ENCODE data around the gene ZMYND8. TPM values are rescaled to one million over a fixed set of nuclear protein-coding genes. Genes with fewer than 3 reads are reported as not detected.
"Not testable (repeated sequence)": the region's sequence is repeated elsewhere in the genome, so short reads cannot be mapped to it uniquely, and the experiment has no call there.

ZMYND8 gene
- total RNA-seq, 1 donor = 18.7 TPM

DNA sequence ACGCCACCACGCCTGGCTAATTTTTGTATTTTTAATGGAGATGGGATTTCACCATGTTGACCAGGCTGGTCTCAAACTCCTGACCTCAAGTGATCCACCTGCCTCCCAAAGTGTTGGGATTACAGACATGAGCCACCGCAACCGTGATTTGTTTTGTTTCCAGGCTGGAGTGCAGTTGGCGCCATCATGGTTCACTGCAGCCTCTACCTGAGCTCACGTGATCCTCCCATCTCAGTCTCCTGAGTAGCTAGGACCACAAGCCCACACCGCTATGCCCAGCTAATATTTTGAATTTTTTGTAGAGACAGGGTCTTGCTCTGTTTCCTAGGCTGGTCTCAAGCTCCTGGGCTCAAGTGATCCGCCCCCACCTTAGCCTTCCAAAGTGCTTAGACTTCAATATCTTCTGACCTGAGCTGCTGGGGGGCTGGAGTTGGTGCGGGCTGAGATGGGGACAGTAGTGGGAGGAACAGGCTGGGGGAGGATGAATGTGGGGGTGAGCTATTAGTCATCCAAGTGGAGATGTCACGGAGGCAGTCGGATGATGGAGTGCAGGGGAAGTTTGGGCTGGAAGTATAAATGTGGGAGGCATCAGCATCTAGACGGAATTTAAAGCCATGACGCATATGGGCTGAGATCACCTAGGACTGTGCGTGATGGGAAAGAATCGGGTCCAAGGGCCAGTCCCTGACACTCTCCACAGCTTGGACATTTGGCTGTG lies 23.1 kb upstream of the ZMYND8 start:
- no peak overlapping the region for H3K4me3 ChIP-seq (ENCODE audit: low read length)
- peaks cover 8% of the 10 kb centered on the region for H3K4me1 ChIP-seq (ENCODE audit: insufficient read depth, low read length)
- H3K27me3 ChIP-seq (ENCODE audit: insufficient read depth, low read length) = no peaks in the 10 kb centered on the region
- H3K9me3 ChIP-seq (ENCODE audit: low read depth, low read length) = no peaks in the 10 kb centered on the region

GRCh38 chr20:47377122-47377722 lies 20.7 kb upstream of the ZMYND8 start:
- Histone ChIP-seq H3K4me3 (ENCODE audit: low read length) (no peak overlapping the region), H3K4me1 (ENCODE audit: insufficient read depth, low read length) (no peaks in the 10 kb centered on the region), H3K27me3 (ENCODE audit: insufficient read depth, low read length) (no peaks in the 10 kb centered on the region), H3K9me3 (ENCODE audit: low read depth, low read length) (no peaks in the 10 kb centered on the region)

DNA sequence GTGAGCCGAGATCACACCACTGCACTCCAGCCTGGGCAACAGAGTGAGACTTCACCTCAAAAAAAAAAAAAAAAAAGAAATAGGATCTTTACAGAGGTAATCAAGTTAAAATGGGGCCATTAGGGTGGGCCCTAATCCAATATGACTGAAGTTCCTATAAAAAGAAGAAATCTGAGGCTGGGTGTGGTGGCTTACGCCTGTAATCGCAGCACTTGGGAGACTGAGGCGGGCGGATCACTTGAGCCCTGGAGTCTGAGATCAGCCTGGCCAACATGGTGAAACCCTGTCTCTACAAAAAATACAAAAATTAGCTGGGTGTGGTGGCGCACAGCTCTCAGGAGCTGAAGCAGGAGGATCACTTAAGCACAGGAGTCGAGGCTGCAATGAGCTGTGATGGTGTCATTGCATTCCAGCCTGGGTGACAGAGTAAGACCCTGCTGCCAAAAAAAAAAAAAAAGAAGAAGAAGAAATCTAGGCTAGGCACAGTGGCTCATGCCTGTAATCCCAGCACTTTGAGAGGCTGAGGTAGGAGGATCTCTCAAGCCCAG lies 19.7 kb upstream of the ZMYND8 start:
- not testable (repeated sequence) for H3K27me3 ChIP-seq (ENCODE audit: insufficient read depth, low read length); H3K4me3 ChIP-seq (ENCODE audit: low read length); H3K9me3 ChIP-seq (ENCODE audit: low read depth, low read length); H3K4me1 ChIP-seq (ENCODE audit: insufficient read depth, low read length)

- H3K9me3 ChIP-seq (ENCODE audit: low read depth, low read length); H3K4me3 ChIP-seq (ENCODE audit: low read length); H3K4me1 ChIP-seq (ENCODE audit: insufficient read depth, low read length); H3K27me3 ChIP-seq (ENCODE audit: insufficient read depth, low read length): not testable (repeated sequence)
Observed at GRCh38 chr20:47374121-47374520, 17.6 kb upstream of the ZMYND8 start.

- Histone ChIP-seq H3K9me3 (ENCODE audit: low read depth, low read length) (no peaks in the 10 kb centered on the region), H3K27me3 (ENCODE audit: insufficient read depth, low read length) (no peaks in the 10 kb centered on the region), H3K4me1 (ENCODE audit: insufficient read depth, low read length) (no peaks in the 10 kb centered on the region), H3K4me3 (ENCODE audit: low read length) (no peak overlapping the region)
Observed at GRCh38 chr20:47373206-47373733, 16.8 kb upstream of the ZMYND8 start.

DNA sequence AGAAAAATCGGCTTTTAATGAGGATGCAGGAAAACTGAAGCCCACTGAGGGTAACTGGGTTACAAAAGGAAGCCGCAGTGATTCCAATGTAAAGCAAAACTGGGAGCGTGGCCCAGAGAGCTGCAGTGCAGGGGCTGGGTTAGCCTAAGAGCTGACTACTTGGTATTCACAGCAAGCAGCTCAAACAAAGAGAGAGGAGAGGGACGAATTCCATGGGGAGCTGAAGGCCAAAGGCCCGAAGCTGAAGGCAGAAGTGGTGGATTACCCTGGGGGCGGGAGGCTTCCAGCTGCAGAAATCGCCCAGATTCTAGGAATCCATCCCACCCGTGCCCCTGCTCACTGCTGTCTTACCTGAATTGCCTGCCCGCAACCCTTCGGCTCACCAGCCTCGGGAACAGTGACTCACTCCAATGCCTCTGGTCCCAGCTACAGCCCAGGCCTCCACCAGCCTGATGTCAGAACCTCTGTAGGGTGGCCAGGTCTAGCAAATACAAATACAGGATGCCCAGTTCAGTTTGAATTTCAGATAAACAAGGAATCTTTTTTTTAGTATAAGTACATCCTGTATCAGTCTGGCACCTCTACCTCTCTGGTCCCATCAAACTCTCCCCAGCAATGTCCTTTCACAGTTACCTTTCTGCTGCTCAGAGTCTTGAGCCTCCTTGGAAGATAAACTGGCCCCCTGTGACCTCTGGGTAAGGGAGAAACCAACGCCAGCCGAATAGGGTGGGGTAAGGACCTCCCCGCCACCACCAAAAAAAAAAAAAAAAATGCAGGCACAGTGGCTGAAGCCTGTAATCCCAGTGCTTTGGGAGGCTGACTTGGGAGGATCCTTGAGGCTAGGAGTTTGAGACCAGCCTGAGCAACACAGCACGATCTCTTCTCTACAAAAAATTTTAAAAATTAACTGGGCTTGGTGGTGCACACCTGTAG lies 14.6 kb upstream of the ZMYND8 start:
- Histone ChIP-seq H3K4me1 (ENCODE audit: insufficient read depth, low read length) (no peaks in the 10 kb centered on the region), H3K9me3 (ENCODE audit: low read depth, low read length) (no peaks in the 10 kb centered on the region), H3K4me3 (ENCODE audit: low read length) (no peak overlapping the region), H3K27me3 (ENCODE audit: insufficient read depth, low read length) (no peaks in the 10 kb centered on the region)

- Histone ChIP-seq H3K27me3 (ENCODE audit: insufficient read depth, low read length) (no peaks in the 10 kb centered on the region), H3K9me3 (ENCODE audit: low read depth, low read length) (no peaks in the 10 kb centered on the region), H3K4me3 (ENCODE audit: low read length) (no peak overlapping the region), H3K4me1 (ENCODE audit: insufficient read depth, low read length) (peaks cover 2% of the 10 kb centered on the region)
Observed at GRCh38 chr20:47370214-47370613, 13.7 kb upstream of the ZMYND8 start.

DNA sequence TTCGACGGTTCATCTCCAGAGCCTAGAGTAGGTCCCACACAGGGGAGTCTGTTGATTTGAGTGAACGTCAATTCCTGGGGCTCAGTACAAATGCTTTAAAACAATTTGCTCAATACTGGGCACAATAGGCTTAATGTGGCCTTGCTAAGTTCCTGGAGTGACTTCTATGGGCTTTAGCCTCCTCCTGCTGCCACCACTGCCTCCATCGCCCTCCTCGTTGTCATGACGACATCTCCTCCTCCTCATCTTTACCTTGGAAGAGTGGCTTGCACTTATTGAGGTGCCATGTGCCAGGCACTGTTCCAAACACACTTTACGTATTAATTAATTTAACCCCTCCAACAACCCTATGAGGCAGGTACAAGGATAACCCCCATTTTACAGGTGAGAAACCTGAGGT lies 11.8 kb upstream of the ZMYND8 start:
- peaks cover 5% of the 10 kb centered on the region for H3K4me1 ChIP-seq (ENCODE audit: insufficient read depth, low read length)
- H3K4me3 ChIP-seq (ENCODE audit: low read length) = no peak overlapping the region
- no peaks in the 10 kb centered on the region for H3K27me3 ChIP-seq (ENCODE audit: insufficient read depth, low read length)
- H3K9me3 ChIP-seq (ENCODE audit: low read depth, low read length) = no peaks in the 10 kb centered on the region

DNA sequence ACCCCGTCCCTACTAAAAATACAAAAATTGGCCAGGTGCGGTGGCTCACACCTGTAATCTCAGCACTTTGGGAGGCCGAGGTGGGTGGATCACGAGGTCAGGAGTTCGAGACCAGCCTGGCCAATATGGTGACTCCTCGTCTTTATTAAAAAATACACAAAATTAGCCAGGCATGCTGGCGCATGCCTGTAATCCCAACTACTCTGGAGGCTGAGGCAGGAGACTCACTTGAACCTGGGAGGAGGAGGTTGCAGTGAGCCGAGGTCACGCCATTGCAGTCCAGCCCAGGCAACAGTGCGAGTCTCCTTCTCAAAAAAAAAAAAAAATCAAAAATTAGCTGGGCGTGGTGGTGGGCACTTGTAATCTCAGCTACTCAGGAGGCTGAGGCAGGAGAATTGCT lies 9.8 kb upstream of the ZMYND8 start:
- H3K27me3 ChIP-seq (ENCODE audit: insufficient read depth, low read length); H3K9me3 ChIP-seq (ENCODE audit: low read depth, low read length); H3K4me3 ChIP-seq (ENCODE audit: low read length): not testable (repeated sequence)
- peaks cover 15% of the 10 kb centered on the region for H3K4me1 ChIP-seq (ENCODE audit: insufficient read depth, low read length)

DNA sequence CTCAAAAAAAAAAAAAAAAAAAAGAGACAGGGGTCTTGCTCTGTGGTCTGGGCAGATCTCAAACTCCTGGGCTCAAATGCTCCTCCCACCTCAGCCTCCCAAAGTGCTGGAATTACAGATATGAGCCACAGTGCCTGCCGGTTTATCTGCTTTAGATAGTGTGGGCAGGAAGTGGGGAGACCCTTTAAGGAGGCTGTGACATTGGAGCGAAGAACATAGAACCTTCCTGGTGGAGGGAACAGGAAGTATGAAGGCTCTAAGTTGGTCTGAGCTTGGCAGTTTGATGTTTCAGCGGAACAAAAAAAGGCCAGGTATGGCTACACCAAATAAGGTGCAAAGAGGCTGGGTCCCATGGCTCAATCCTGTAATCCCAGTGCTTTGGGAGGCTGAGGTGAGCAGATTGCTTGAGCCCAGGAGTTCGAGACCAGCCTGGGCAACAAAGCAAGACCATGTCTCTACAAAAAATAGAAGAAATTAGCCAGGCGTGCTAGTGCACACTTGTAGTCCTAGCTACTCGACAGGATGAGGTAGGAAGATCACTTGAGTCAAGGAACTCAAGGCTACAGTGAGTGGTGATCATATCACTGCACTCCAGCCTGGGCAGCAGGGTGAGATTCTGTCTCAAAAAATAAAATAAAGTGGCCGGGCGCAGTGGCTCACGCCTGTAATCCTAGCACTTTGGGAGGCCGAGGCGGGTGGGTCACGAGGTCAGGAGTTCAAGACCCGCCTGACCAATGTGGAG lies 8.7 kb upstream of the ZMYND8 start:
- peaks cover 26% of the 10 kb centered on the region for H3K4me1 ChIP-seq (ENCODE audit: insufficient read depth, low read length)
- H3K9me3 ChIP-seq (ENCODE audit: low read depth, low read length) = no peaks in the 10 kb centered on the region
- H3K4me3 ChIP-seq (ENCODE audit: low read length) = no peak overlapping the region
- no peaks in the 10 kb centered on the region for H3K27me3 ChIP-seq (ENCODE audit: insufficient read depth, low read length)

DNA sequence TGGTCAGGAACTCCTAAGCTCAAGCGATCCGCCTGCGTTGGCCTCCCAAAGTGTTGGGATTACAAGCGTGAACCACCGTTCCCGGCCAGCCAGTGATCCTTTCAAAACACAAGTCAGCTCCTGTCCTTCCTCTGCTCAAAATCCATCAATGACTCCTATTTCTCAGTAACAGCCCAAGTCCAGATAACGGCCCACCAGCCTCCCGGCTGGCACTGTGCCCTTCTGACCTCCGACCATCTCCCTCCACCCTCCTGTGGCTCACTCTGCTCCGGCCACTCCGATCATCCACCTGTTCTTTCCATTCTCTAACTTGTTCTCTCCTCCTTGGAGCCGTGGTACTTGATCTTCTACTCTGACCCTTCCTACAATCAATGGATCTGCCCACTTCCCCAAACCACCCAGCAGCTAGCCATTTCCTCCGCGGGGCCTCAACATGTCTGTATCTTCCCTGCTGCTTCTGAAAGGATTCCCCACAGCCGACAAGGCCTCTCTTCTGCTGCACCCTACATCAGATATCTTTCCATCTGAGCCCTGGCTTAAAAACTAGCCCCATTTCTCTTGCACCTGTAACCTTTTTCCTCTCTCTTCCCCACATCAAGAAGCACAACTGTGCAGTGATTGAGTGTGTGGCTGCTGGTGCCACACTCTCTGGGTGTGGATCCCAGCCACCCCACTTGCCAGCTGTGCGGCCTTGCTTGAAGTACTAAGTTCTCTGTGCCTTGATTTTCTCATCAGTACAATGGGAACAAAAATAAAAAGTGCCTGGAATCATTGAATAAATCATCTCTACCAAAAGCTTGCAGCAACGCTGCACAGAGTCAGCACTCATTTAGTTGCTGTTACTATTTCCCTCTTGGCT lies 6.1 kb upstream of the ZMYND8 start:
- no peak overlapping the region for H3K4me3 ChIP-seq (ENCODE audit: low read length)
- H3K4me1 ChIP-seq (ENCODE audit: insufficient read depth, low read length) = peaks cover 52% of the 10 kb centered on the region
- H3K9me3 ChIP-seq (ENCODE audit: low read depth, low read length) = no peaks in the 10 kb centered on the region
- H3K27me3 ChIP-seq (ENCODE audit: insufficient read depth, low read length) = no peaks in the 10 kb centered on the region

- H3K27me3 ChIP-seq (ENCODE audit: insufficient read depth, low read length) = no peaks in the 10 kb centered on the region
- no peak overlapping the region for H3K4me3 ChIP-seq (ENCODE audit: low read length)
- H3K4me1 ChIP-seq (ENCODE audit: insufficient read depth, low read length) = peaks cover 65% of the 10 kb centered on the region
- H3K9me3 ChIP-seq (ENCODE audit: low read depth, low read length) = no peaks in the 10 kb centered on the region
Observed at GRCh38 chr20:47361057-47361915, 4.8 kb upstream of the ZMYND8 start.

Data from mononuclear cell (primary cell).